Central memory CD4-positive, alpha-beta T cell (primary cell): Measurements from ENCODE around the gene OSBPL9.
"Not testable (repeated sequence)": the region's sequence is repeated elsewhere in the genome, so short reads cannot be mapped to it uniquely, and the experiment has no call there.

Source experiments
- DNase-seq: peaks from one replicate; pipeline ENCODE4 v3.0.0; 2022

OSBPL9 gene

GRCh38 chr1:51666478-51666877 lies 49.6 kb downstream of the OSBPL9 start:
- no peak for DNase-seq

GRCh38 chr1:51667561-51667960 lies 50.7 kb downstream of the OSBPL9 start:
- no peak for DNase-seq

- DNase-seq: no peak
These were observed 52.4 kb downstream of the OSBPL9 start for GRCh38 chr1:51669272-51669671.

GRCh38 chr1:51669816-51670215 lies 52.9 kb downstream of the OSBPL9 start:
- DNase-seq: no peak

- DNase-seq: no peak
These were observed 54.8 kb downstream of the OSBPL9 start for GRCh38 chr1:51671527-51672325.

GRCh38 chr1:51673279-51673678 lies 56.4 kb downstream of the OSBPL9 start:
- no peak for DNase-seq

- DNase-seq: no peak
These were observed 58.4 kb downstream of the OSBPL9 start for GRCh38 chr1:51675177-51675780.

- no peak for DNase-seq
These were observed 62.5 kb downstream of the OSBPL9 start for GRCh38 chr1:51679435-51679834.

GRCh38 chr1:51684776-51685175 lies 67.9 kb downstream of the OSBPL9 start:
- no peak for DNase-seq

- no peak for DNase-seq
These were observed 69.6 kb downstream of the OSBPL9 start for GRCh38 chr1:51686450-51686849.

GRCh38 chr1:51689075-51689440 lies 72.2 kb downstream of the OSBPL9 start:
- no peak for DNase-seq

GRCh38 chr1:51689643-51690042 lies 72.8 kb downstream of the OSBPL9 start:
- no peak for DNase-seq

GRCh38 chr1:51690285-51690961 lies 73.5 kb downstream of the OSBPL9 start:
- no peak for DNase-seq

GRCh38 chr1:51691920-51692319 lies 75.0 kb downstream of the OSBPL9 start:
- no peak for DNase-seq

- DNase-seq: no peak
These were observed 76.7 kb downstream of the OSBPL9 start for GRCh38 chr1:51693419-51694155.

GRCh38 chr1:51697166-51697565 lies 80.3 kb downstream of the OSBPL9 start:
- DNase-seq: no peak

- no peak for DNase-seq
These were observed 82.5 kb downstream of the OSBPL9 start for GRCh38 chr1:51699391-51699790.

- DNase-seq: not testable (repeated sequence)
These were observed 84.9 kb downstream of the OSBPL9 start for GRCh38 chr1:51701782-51702181.

- DNase-seq: not testable (repeated sequence)
These were observed 85.3 kb downstream of the OSBPL9 start for GRCh38 chr1:51702220-51702619.

- no peak for DNase-seq
These were observed 88.1 kb downstream of the OSBPL9 start for GRCh38 chr1:51705035-51705434.

- no peak for DNase-seq
These were observed 92.2 kb downstream of the OSBPL9 start for GRCh38 chr1:51708911-51709760.

- no peak for DNase-seq
These were observed 93.1 kb downstream of the OSBPL9 start for GRCh38 chr1:51709951-51710350.
